ENCODE data around the gene HOXC5.

GRCh38 chr12:53999559-54000115 lies 33.2 kb upstream of the HOXC5 start:
- TF ChIP-seq CTCF (IDR thresholded peaks at IDR 0.05; ENCODE audit: low read depth, low read length, missing input control): no peak
- TF ChIP-seq SP1 (IDR thresholded peaks at IDR 0.05): no peak
- no peak for TF ChIP-seq YY1 (IDR thresholded peaks at IDR 0.05)
- no peak for TF ChIP-seq GABPA (IDR thresholded peaks at IDR 0.05 in 1 of 2, conservative IDR thresholded peaks at IDR 0.05 in 1 of 2)
- TF ChIP-seq REST (IDR thresholded peaks at IDR 0.05): no peak
- TF ChIP-seq ATF3 (IDR thresholded peaks at IDR 0.05): no peak
- no peak for TF ChIP-seq JUND (IDR thresholded peaks at IDR 0.05)
- no peak for TF ChIP-seq ZBTB33 (IDR thresholded peaks at IDR 0.05)
- TF ChIP-seq TAF1 (conservative IDR thresholded peaks at IDR 0.05): no peak
- no peak for TF ChIP-seq MAX (IDR thresholded peaks at IDR 0.05)

Data from liver (tissue), 3 donors.